Naive thymus-derived CD8-positive, alpha-beta T cell (primary cell): ENCODE data around the gene COL5A1. TPM values are rescaled to one million over a fixed set of nuclear protein-coding genes. Genes with fewer than 3 reads are reported as not detected.
A peak's percentile ranks its signal among the peaks of the same experiment; 100 is the strongest.
"Not testable (repeated sequence)": the region's sequence is repeated elsewhere in the genome, so short reads cannot be mapped to it uniquely, and the experiment has no call there.

Source experiments
- ATAC-seq, 2 donors: fragments of 150-1000 bp; cut with Tn5 transposase in 1 of 2; sonication (Bioruptor Pico), chemical (Tn5 transposase) in 1 of 2; 1 replicate in 1 of 2; 2 replicates in 1 of 2; pipeline ENCODE4 v1.10.0; 2021; ENCODE audit warnings: mild to moderate bottlenecking in 2 of 2, moderate library complexity in 2 of 2
- POLR2A ChIA-PET: fragments of 350-600 bp; sonication (Branson Sonifier 250); formaldehyde crosslinking; loops from one replicate; lab custom pipeline; 2021; ENCODE audit warnings: antibody characterized with exemption; lab: Charles Lee
- DNase-seq, 10 donors: peaks; one replicate each; pipeline versions ENCODE4 v3.0.0 to v3.0.0-alpha.2; 2020 to 2022
- H3K27ac Mint-ChIP-seq, 10 donors: one replicate each; pipeline ENCODE4 v1.8.0; 2020 to 2022; ENCODE audit warnings: mild to moderate bottlenecking in 10 of 10, mixed read lengths in 10 of 10, moderate library complexity in 4 of 10, inconsistent platforms in 1 of 10
- H3K27me3 Mint-ChIP-seq, 5 donors: one replicate each; pipeline ENCODE4 v1.8.0; 2021 to 2022; ENCODE audit warnings: mixed read lengths in 5 of 5
- H3K36me3 Mint-ChIP-seq, 3 donors: one replicate each; pipeline ENCODE4 v1.8.0; 2020 to 2022; ENCODE audit warnings: mixed read lengths in 3 of 3, mild to moderate bottlenecking in 2 of 3, inconsistent platforms in 1 of 3
- H3K4me1 Mint-ChIP-seq, 4 donors: one replicate each; pipeline ENCODE4 v1.8.0; 2021 to 2022; ENCODE audit warnings: mixed read lengths in 4 of 4
- H3K4me3 Mint-ChIP-seq, 10 donors: one replicate each; pipeline ENCODE4 v1.8.0; 2020 to 2022; ENCODE audit warnings: mild to moderate bottlenecking in 10 of 10, mixed read lengths in 10 of 10, moderate library complexity in 6 of 10, inconsistent platforms in 1 of 10
- H3K9me3 Mint-ChIP-seq, 9 donors: one replicate each; pipeline ENCODE4 v1.8.0; 2020 to 2022; ENCODE audit warnings: mixed read lengths in 9 of 9, mild to moderate bottlenecking in 3 of 9, inconsistent platforms in 1 of 9, moderate library complexity in 1 of 9
- polyA plus RNA-seq, 3 donors: library from polyadenylated mRNA; unstranded; fragments of 300-500 nt; fragmentation: Illumina TruSeq; gene quantifications; one replicate each; pipeline ENCODE4 v1.2.3, GENCODE V29; 2021
- total RNA-seq, 8 experiments: library from RNA in 2 of 8; stranded (reverse) in 2 of 8; gene quantifications; one replicate each; pipeline ENCODE4 v1.2.3 and lab custom pipeline; 2021 to 2026

The COL5A1 gene
- total and polyA plus RNA-seq, 5 experiments from 2014 or later = 0.26 TPM; not detected in 4

DNA sequence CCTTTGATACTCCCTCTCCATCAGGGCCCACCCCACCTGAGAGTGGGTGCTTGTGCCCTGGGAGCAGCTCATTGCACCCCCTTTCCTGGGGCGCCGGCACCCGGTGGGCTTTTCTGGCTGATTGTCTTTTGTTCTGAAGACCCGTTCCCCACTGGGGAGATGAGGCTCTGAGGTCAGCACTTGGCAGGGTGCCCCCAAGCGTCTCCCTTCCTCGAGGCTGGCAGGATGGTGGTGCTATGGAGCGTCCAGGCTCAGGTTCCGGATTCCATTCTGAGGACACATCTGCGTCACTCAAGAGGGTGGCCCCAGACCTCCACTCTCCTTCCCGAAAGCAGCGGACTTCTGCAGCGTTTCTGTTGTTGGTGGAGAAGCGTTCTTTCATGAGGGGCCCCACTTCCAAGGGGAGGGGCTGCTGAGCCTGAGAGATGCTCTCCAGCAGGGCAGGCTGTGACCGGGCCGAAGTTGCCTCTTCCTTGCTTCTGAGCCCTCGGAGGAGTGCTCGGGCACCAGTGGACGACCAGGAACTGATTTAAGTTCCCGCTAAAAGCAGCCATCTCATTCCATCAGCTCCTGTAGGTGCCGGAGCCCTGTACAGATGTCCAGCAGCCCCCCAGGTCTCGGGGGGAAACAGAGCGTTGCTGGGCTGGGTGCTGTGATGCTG is 42.2 kb downstream of the COL5A1 start:
- Mint-ChIP-seq H3K36me3 (no peaks in the 10 kb centered on the region), H3K27ac (no peak overlapping the region), H3K27me3 (no peaks in the 10 kb centered on the region), H3K4me3 (no peak overlapping the region), H3K9me3 (peaks cover 0 to 2% (median 0%) of the 10 kb centered on the region in 9 donors), H3K4me1 (no peaks in the 10 kb centered on the region)
- DNase-seq (peak in 1 of 10 donors; percentile 55), ATAC-seq (no peak)
- POLR2A ChIA-PET = no interaction called here

DNA sequence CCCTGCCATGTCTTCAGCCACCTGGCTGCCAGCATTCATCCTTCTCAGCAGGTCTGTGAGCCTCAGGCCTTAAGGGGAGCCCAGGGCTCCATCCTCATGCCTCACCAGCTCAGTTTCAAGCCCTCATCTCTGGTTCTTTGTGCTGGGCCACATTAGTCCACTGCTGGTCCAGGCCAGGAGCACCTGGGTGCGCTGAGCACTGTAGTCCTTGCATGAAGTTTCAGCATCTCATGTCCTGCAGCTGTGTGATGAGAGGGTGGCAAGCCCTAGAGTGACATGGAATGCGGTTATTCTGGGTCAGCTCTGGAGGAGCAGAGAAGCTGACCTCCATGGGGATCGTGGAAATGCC is 42.7 kb downstream of the COL5A1 start:
- POLR2A ChIA-PET = no interaction called here
- no peak overlapping the region for H3K27ac Mint-ChIP-seq
- H3K36me3 Mint-ChIP-seq = no peaks in the 10 kb centered on the region
- H3K4me1 Mint-ChIP-seq = no peaks in the 10 kb centered on the region
- peak in 1 of 10 donors; percentile 40 for DNase-seq
- ATAC-seq = no peak
- H3K4me3 Mint-ChIP-seq = no peak overlapping the region
- H3K9me3 Mint-ChIP-seq = peaks cover 0 to 2% (median 0%) of the 10 kb centered on the region in 9 donors
- H3K27me3 Mint-ChIP-seq = no peaks in the 10 kb centered on the region

DNA sequence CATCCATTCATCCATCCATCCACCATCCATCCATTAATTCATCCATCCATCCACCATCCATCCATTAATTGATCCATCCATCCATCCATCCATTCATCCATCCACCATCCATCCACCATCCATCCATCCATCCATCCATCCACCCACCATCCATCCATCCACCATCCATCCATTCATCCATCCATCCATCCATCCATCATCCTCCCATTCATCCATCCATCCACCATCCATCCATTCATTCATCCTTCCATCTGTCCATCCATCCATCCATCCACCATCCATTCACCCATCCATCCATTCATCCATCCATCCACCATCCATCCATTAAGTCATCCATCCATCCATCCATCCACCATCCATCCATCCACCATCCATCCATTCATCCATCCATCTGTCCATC is 43.3 kb downstream of the COL5A1 start:
- DNase-seq, H3K27me3 Mint-ChIP-seq, ATAC-seq, POLR2A ChIA-PET, H3K36me3 Mint-ChIP-seq, H3K4me1 Mint-ChIP-seq, H3K4me3 Mint-ChIP-seq, H3K27ac Mint-ChIP-seq, H3K9me3 Mint-ChIP-seq: not testable (repeated sequence)

DNA sequence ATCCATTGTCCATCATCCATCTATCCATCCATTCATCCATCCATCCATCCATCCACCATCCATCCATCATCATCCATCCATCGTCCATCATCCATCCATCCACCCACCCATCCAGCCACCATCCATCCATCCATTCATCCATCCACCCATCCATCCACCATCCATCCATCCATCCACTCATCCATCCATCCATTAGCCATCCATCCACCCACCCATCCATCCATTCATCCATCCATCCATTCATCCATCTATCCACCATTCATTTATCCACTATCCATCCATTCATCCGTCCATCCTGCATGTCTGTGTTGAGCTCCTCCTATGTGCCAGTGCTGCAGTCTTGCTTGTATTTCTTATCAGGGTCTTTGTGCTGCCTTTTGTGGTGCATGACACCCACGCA is 44.2 kb downstream of the COL5A1 start:
- DNase-seq (no peak), ATAC-seq (no peak)
- Mint-ChIP-seq H3K9me3 (peaks cover 0 to 2% (median 0%) of the 10 kb centered on the region in 9 donors), H3K27ac (no peak overlapping the region), H3K36me3 (no peaks in the 10 kb centered on the region), H3K4me3 (no peak overlapping the region), H3K27me3 (peaks cover 0 to 3% (median 0%) of the 10 kb centered on the region in 5 donors), H3K4me1 (no peaks in the 10 kb centered on the region)
- POLR2A ChIA-PET = no interaction called here

DNA sequence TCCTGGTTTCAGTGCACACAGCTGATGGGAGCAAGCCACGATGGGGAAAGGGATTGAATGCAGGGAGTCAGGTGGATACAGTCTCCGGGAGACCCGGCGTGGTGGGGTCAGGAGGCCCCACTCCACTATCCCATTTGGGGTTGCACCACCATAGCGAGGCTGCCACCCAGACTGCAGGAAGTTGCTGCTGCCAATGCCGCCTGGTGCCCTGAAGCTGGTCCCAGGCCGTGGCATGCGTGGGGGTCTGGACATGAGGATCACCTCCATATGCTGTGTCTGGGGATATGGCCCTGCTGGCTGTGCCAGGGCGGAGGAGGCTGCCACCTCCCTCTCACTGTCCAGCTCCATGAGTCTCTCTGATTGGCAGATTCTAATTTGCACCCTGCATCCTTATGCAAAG is 45.3 kb downstream of the COL5A1 start:
- peaks cover 0 to 3% (median 0%) of the 10 kb centered on the region in 5 donors for H3K27me3 Mint-ChIP-seq
- peaks cover 0 to 2% (median 0%) of the 10 kb centered on the region in 9 donors for H3K9me3 Mint-ChIP-seq
- POLR2A ChIA-PET = no interaction called here
- no peaks in the 10 kb centered on the region for H3K4me1 Mint-ChIP-seq
- ATAC-seq (no peak), DNase-seq (peak in 1 of 10 donors; percentile 28)
- H3K4me3 Mint-ChIP-seq = no peak overlapping the region
- H3K27ac Mint-ChIP-seq = no peak overlapping the region
- H3K36me3 Mint-ChIP-seq = no peaks in the 10 kb centered on the region

DNA sequence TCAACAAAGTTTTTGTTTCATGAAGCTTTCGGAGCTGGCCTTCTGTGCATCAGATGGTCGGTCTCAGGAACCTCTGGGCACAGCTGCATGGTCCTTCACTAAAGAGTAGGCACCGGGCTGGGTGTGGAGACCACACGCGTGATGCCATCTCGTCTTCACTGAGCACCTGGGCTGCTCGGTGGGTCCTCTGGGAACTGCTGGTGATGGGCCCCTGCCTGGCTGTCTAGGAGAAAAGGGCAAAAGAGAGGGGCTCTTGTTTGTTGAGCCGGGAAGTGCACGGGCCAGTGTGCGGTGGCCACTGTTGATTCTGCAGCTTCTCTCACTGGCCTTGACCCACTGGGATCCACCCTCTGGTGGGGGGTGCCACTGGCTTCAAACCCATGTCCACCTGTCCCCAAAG is 46.0 kb downstream of the COL5A1 start:
- Mint-ChIP-seq H3K36me3 (no peaks in the 10 kb centered on the region), H3K27me3 (peaks cover 0 to 3% (median 0%) of the 10 kb centered on the region in 5 donors)
- POLR2A ChIA-PET = no interaction called here

DNA sequence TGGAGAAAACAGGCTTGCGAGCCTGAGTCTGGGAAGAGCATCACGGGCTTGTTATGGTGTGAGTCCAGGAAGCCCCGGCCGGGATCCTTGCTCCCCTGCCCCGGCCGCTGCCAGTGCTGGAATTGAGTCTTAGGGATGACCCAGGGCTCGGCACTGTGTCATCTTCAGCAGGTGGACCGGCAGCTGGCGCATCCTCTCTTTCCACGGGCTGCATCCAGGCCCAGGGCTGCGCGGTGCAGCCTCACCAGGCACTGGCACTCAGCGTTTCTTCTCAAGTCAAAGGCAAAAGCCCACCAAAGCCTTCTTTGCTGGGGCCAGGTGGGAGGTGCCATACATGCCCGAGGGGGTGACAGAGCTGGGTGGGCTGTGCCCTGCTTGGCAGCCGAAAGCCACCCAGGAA is 46.6 kb downstream of the COL5A1 start:
- H3K36me3 Mint-ChIP-seq = no peaks in the 10 kb centered on the region

More for the DNA sequence above, 46.0 kb downstream of the COL5A1 start:
- ATAC-seq (no peak), DNase-seq (peak in 1 of 10 donors; percentile 47)
- no peak overlapping the region for H3K4me3 Mint-ChIP-seq
- no peak overlapping the region for H3K27ac Mint-ChIP-seq
- peaks cover 0 to 2% (median 0%) of the 10 kb centered on the region in 4 donors for H3K4me1 Mint-ChIP-seq
- peaks cover 0 to 2% (median 0%) of the 10 kb centered on the region in 9 donors for H3K9me3 Mint-ChIP-seq

DNA sequence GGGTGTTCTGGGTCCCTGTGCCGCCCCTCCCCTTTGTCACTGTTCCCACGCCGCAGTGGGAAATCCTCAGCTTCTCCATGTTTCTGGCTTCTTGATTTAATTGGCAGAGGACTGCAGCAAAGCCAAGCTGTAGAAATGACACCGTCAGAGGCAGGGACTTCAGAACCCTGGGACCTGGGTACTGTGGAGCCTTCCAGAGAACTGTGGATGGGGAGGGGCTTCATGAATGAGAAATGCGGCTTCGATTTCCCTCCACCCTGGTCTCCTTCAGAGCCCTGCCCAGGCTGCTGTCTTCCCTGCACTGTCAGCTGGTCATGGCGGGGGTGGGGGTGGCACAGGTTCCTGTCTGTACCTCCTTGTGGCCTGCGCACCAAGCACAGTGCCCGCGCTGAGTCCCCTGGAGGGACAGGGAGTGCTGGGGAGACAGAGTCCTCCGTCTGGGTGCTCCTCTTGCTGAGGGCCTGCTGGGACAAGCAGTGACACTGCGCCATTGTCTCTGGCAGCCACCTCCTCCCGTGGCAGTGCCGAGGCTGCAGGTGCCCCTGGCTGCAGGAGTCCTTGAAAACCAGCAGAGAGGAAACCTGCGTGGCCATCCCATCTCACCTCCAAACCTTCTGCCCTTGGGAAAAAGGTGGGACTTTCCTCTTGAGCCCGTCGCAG is 47.2 kb downstream of the COL5A1 start:
- POLR2A ChIA-PET = no interaction called here
- peaks cover 1 to 11% (median 8%) of the 10 kb centered on the region in 4 donors for H3K4me1 Mint-ChIP-seq
- peak in 1 of 10 donors; percentile 54 for DNase-seq

More for the DNA sequence above, 46.6 kb downstream of the COL5A1 start:
- H3K4me3 Mint-ChIP-seq = no peak overlapping the region
- peaks cover 0 to 6% (median 2%) of the 10 kb centered on the region in 5 donors for H3K27me3 Mint-ChIP-seq
- DNase-seq (peak in 1 of 10 donors; percentile 35), ATAC-seq (no peak)
- peaks cover 0 to 2% (median 0%) of the 10 kb centered on the region in 9 donors for H3K9me3 Mint-ChIP-seq
- POLR2A ChIA-PET = no interaction called here
- H3K27ac Mint-ChIP-seq = no peak overlapping the region
- peaks cover 1 to 6% (median 5%) of the 10 kb centered on the region in 4 donors for H3K4me1 Mint-ChIP-seq

DNA sequence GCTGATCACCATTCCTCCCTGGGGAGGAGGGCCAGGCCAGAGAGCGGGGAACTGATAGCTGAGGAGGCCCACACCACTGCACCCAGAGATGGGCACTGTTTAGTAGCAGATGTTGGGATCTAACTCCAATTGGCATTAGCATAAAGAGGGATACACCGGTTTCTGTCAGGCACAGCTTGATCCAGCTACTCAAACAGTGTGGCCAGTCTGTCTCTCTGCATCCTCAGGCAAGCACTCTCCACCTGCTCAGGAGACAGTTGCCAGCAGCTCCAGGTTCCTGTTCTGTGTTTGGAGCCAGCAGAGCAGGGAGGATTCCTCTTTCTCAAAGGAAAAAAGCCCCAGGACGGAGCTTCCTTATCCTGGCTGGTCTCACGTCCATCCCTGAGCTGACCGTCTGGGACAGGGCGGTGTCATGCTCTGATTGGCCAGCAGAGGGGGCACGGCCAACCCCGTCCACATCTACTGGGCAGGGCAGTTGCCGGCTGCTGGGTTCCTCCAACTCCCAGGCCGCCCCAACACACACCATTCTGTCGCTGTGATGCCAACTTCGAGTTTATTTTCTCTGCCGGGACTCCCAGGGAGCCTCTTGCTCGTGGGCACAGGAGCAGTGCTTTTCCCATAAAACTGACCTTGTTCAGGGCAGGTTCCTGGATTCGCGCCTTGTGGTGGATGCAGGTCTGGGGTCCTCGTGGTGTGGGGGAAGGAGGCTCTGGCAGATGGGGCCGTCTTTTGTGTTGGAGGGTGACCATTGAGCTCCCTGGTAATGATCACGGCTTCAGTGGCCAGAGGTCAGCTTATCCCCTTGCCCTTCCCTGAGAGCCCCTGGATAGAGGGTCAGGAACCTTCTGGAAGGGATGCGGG is 47.9 kb downstream of the COL5A1 start:
- peaks cover 0 to 6% (median 2%) of the 10 kb centered on the region in 5 donors for H3K27me3 Mint-ChIP-seq
- no peaks in the 10 kb centered on the region for H3K36me3 Mint-ChIP-seq
- peaks cover 1 to 11% (median 8%) of the 10 kb centered on the region in 4 donors for H3K4me1 Mint-ChIP-seq
- DNase-seq (peak in 1 of 10 donors; percentile 48), ATAC-seq (no peak)
- no peak overlapping the region for H3K4me3 Mint-ChIP-seq
- POLR2A ChIA-PET = no interaction called here
- H3K9me3 Mint-ChIP-seq = peaks cover 0 to 2% (median 0%) of the 10 kb centered on the region in 9 donors
- no peak overlapping the region for H3K27ac Mint-ChIP-seq

More for the DNA sequence above, 47.2 kb downstream of the COL5A1 start:
- Mint-ChIP-seq H3K4me3 (no peak overlapping the region), H3K27me3 (peaks cover 0 to 6% (median 2%) of the 10 kb centered on the region in 5 donors), H3K9me3 (peaks cover 0 to 2% (median 0%) of the 10 kb centered on the region in 9 donors), H3K27ac (no peak overlapping the region), H3K36me3 (no peaks in the 10 kb centered on the region)
- ATAC-seq = no peak

DNA sequence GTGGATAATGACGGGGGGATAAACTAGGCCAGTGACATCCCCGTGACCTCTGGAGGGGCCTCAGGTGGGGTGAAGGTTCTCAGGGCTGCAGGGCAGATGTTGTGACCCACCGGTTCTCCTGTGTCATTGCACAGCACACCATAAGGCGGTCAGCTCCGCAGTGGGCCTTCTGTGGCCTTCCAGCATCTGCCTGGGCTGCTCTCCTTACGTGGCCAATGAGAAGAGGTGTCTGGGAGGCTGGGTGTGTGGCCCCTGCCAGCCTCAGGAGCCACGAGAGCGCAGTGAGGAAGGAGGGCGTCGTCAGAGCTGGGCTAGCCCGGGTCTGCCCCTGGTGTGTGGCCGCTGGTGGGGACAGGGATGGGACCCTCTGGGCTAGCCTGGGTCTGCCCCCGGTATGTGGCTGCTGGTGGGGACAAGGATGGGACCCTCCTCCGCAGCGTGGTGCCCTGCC is 48.7 kb downstream of the COL5A1 start:
- ATAC-seq (no peak), DNase-seq (peak in 1 of 10 donors; percentile 43)
- H3K9me3 Mint-ChIP-seq = peaks cover 0 to 2% (median 0%) of the 10 kb centered on the region in 9 donors
- H3K27me3 Mint-ChIP-seq = peaks cover 0 to 6% (median 2%) of the 10 kb centered on the region in 5 donors
- no peak overlapping the region for H3K27ac Mint-ChIP-seq
- H3K36me3 Mint-ChIP-seq = no peaks in the 10 kb centered on the region
- POLR2A ChIA-PET = no interaction called here
- no peak overlapping the region for H3K4me3 Mint-ChIP-seq
- peaks cover 1 to 11% (median 8%) of the 10 kb centered on the region in 4 donors for H3K4me1 Mint-ChIP-seq

DNA sequence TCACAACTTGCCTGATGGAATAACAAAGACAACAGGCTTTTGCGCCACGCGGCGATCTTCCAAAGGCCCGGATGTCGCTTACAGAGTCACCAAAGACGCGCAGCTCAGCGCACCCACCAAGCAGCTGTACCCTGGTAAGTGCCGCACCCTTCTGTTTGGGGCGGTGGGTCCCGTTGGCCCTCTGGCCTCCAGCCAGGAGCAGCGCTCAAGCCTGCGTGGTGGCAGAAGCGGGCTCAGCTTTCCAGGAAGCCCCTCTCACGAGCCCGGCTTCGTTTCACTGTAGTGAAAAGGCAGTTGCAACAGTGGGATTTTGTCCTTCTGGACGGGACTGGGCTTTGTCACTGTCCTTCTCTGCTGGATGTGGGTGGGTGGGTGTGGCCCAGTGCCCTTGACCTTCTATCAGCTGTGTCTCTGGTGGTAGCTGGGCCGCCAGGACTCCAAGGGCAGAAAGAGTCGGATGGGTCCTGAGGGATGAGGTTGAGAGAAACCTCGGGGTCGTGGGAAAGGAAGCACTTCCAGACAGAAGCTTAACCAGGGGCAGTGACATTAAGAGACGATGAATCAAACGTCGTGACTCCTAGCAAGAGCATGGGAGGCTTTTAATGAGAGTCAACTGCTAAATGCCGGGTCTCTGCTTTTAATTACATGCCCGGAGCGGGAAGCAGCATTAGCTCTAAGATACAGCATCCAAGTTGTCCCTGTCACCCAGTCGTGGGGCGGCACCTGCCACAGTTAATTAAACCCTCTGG is 49.5 kb downstream of the COL5A1 start:
- ATAC-seq = no peak
- peaks cover 0 to 2% (median 0%) of the 10 kb centered on the region in 9 donors for H3K9me3 Mint-ChIP-seq
- peak in 1 of 10 donors; percentile 46 for DNase-seq
- peaks cover 1 to 11% (median 8%) of the 10 kb centered on the region in 4 donors for H3K4me1 Mint-ChIP-seq
- H3K27ac Mint-ChIP-seq = no peak overlapping the region
- no peak overlapping the region for H3K4me3 Mint-ChIP-seq
- H3K36me3 Mint-ChIP-seq = no peaks in the 10 kb centered on the region
- POLR2A ChIA-PET = no interaction called here
- peaks cover 0 to 6% (median 2%) of the 10 kb centered on the region in 5 donors for H3K27me3 Mint-ChIP-seq
